A549 (cell line): ENCODE data around the gene WNT8B. TPM values are rescaled to one million over a fixed set of nuclear protein-coding genes. Genes with fewer than 3 reads are reported as not detected.

Experiments used
- ATAC-seq, 2 experiments: fragments of 200-7000 bp in 1 of 2; fragments of >200 bp in 1 of 2; cut with Nextera tagmentation in 1 of 2; cut with Tn5 transposase in 1 of 2; 3 replicates each; pipeline versions ENCODE4 v1.8.0 to v1.9.1; 2018 to 2020; ENCODE audit warnings: mild to moderate bottlenecking in 1 of 2, moderate library complexity in 1 of 2
- CTCF ChIA-PET: fragments of 300-600 bp; sonication (Branson Sonifier 250); formaldehyde crosslinking; extraction: SDS; loops from one replicate; lab custom pipeline; 2021; ENCODE audit warnings: antibody characterized with exemption, inconsistent platforms; lab: Yijun Ruan, JAX
- POLR2A ChIA-PET: fragments of 350-600 bp; formaldehyde crosslinking; extraction: SDS; loops from one replicate; lab custom pipeline; 2021; ENCODE audit warnings: antibody characterized with exemption, inconsistent platforms; lab: Yijun Ruan, JAX
- DNase-seq, 2 experiments: peaks; one replicate each; pipeline versions ENCODE4 v3.0.0 to v3.0.0-alpha.2; 2011 to 2016; ENCODE audit warnings: low read depth in 1 of 2, low spot score in 1 of 2
- FAIRE-seq: peaks from 2 replicates; lab custom pipeline; 2011; peaks lifted over from hg19 to GRCh38; lab: Jason Lieb, UNC
- H3K27ac ChIP-seq, 2 experiments: fragments of >200 bp; sonication (Bioruptor Twin); formaldehyde crosslinking; 3 replicates each; pipeline ENCODE4 v1.5.1; 2016 to 2017
- H3K4me1 ChIP-seq: fragments of >200 bp; sonication (Bioruptor Twin); formaldehyde crosslinking; 3 replicates; pipeline ENCODE4 v1.6.1; 2016
- H3K4me2 ChIP-seq: fragments of >200 bp; sonication (Bioruptor Twin); formaldehyde crosslinking; 3 replicates; pipeline ENCODE4 v1.6.1; 2016
- H3K4me3 ChIP-seq: fragments of >200 bp; sonication (Bioruptor Twin); formaldehyde crosslinking; 3 replicates; pipeline ENCODE4 v1.5.1; 2016
- H3K9me3 ChIP-seq: fragments of >200 bp; sonication (Bioruptor Twin); formaldehyde crosslinking; 3 replicates; pipeline ENCODE4 v1.6.1; 2016
- ATOH8 ChIP-seq: fragments of 250-450 bp; sonication (Bioruptor Pico); IDR thresholded peaks from 2 replicates; pipeline ENCODE4 v1.5.0; 2020; ENCODE audit warnings: low read depth, mild to moderate bottlenecking, moderate library complexity
- BHLHE40 ChIP-seq: IDR thresholded peaks from 2 replicates; pipeline ENCODE4 v1.6.1; 2012; ENCODE audit warnings: low read depth, low read length, inconsistent platforms
- CBX2 ChIP-seq: fragments of 200-600 bp; sonication (generic); IDR thresholded peaks from 2 replicates; pipeline ENCODE4 v1.6.1; 2016; ENCODE audit warnings: low read depth, mild to moderate bottlenecking, borderline replicate concordance
- E2F6 ChIP-seq: IDR thresholded peaks from 2 replicates; pipeline ENCODE4 v1.6.1; 2012; ENCODE audit warnings: low read depth, borderline replicate concordance
- EHMT2 ChIP-seq: fragments of 200-600 bp; sonication (generic); IDR thresholded peaks from 2 replicates; pipeline ENCODE4 v1.6.1; 2016; ENCODE audit warnings: antibody characterized with exemption, low read depth, mild to moderate bottlenecking, moderate library complexity
- EP300 ChIP-seq, 2 experiments: fragments of >200 bp; sonication (Bioruptor Twin); formaldehyde crosslinking; IDR thresholded peaks; 2 replicates in 1 of 2; 3 replicates in 1 of 2; pipeline ENCODE4 v1.6.1; 2016 to 2017
- FOSB ChIP-seq: fragments of 250-450 bp; sonication (Bioruptor Pico); IDR thresholded peaks from 2 replicates; pipeline ENCODE4 v1.5.0; 2020; ENCODE audit warnings: mild to moderate bottlenecking, moderate library complexity
- HDAC2 ChIP-seq: fragments of 200-600 bp; sonication (generic); IDR thresholded peaks from 2 replicates; pipeline ENCODE4 v1.6.1; 2016
- HOXB5 ChIP-seq: fragments of 250-450 bp; sonication (Bioruptor Pico); IDR thresholded peaks from 2 replicates; pipeline ENCODE4 v1.5.0; 2020; ENCODE audit warnings: mild to moderate bottlenecking, moderate library complexity
- KDM5A ChIP-seq: fragments of 200-600 bp; sonication (generic); IDR thresholded peaks from 2 replicates; pipeline ENCODE4 v1.6.1; 2016; ENCODE audit warnings: antibody characterized with exemption, mild to moderate bottlenecking
- NPAS2 ChIP-seq: fragments of 250-450 bp; sonication (Bioruptor Pico); IDR thresholded peaks from 2 replicates; pipeline ENCODE4 v1.8.0; 2022; ENCODE audit warnings: mild to moderate bottlenecking, moderate library complexity, borderline replicate concordance
- RAD21 ChIP-seq, 2 experiments: fragments of >200 bp in 1 of 2; sonication (Bioruptor Twin) in 1 of 2; formaldehyde crosslinking in 1 of 2; IDR thresholded peaks in 1 of 2; conservative IDR thresholded peaks in 1 of 2; 2 replicates in 1 of 2; 3 replicates in 1 of 2; pipeline ENCODE4 v1.6.1; 2012 to 2018; ENCODE audit warnings: inconsistent platforms in 1 of 2
- RARB ChIP-seq: fragments of 250-450 bp; sonication (Bioruptor Pico); IDR thresholded peaks from 2 replicates; pipeline ENCODE4 v1.8.0; 2021; ENCODE audit warnings: mild to moderate bottlenecking, moderate library complexity
- REST ChIP-seq: fragments of 200-600 bp; sonication (generic); IDR thresholded peaks from 2 replicates; pipeline ENCODE4 v1.6.1; 2016; ENCODE audit warnings: antibody characterized with exemption, mild to moderate bottlenecking, moderate library complexity
- RFX5 ChIP-seq: fragments of 450-650 bp; IDR thresholded peaks from 2 replicates; pipeline ENCODE4 v1.7.1; 2014; ENCODE audit warnings: antibody characterized with exemption, mild to moderate bottlenecking, moderate library complexity
- RNF2 ChIP-seq: fragments of 200-600 bp; sonication (generic); IDR thresholded peaks from 2 replicates; pipeline ENCODE4 v1.6.1; 2016; ENCODE audit warnings: low read depth, mild to moderate bottlenecking, antibody characterized with exemption, moderate library complexity, borderline replicate concordance
- SMC3 ChIP-seq: fragments of >200 bp; sonication (Bioruptor Twin); formaldehyde crosslinking; IDR thresholded peaks from 3 replicates; pipeline ENCODE4 v1.6.1; 2018; ENCODE audit warnings: inconsistent platforms
- TP53 ChIP-seq: fragments of 250-450 bp; sonication (Bioruptor Pico); IDR thresholded peaks from 2 replicates; pipeline ENCODE4 v1.5.0; 2021; ENCODE audit warnings: mild to moderate bottlenecking, moderate library complexity
- USF2 ChIP-seq: fragments of 450-650 bp; IDR thresholded peaks from 2 replicates; pipeline ENCODE4 v1.6.1; 2014; ENCODE audit warnings: antibody characterized with exemption
- ZC3H11A ChIP-seq: fragments of 450-650 bp; IDR thresholded peaks from 2 replicates; pipeline ENCODE4 v1.6.1; 2014; ENCODE audit warnings: antibody characterized with exemption, mild to moderate bottlenecking
- ZFP36 ChIP-seq: fragments of 450-650 bp; IDR thresholded peaks from 2 replicates; pipeline ENCODE4 v1.6.1; 2014; ENCODE audit warnings: borderline replicate concordance; ENCODE audit not compliant: partially characterized antibody
- WGBS: methylation state at CpG from one replicate; pipeline ENCODE4 v1.1.6; 2017; ENCODE audit errors: missing lambda C conversion rate; 5-methylcytosine and 5-hydroxymethylcytosine counted together
- polyA plus RNA-seq, 4 experiments: library from polyadenylated mRNA; depleted of rRNA in 3 of 4; stranded (reverse); fragments of >200 nt; fragmentation: RNase III in 1 of 4; extraction: RNeasy Plus Mini Kit Qiagen cat#74134 plus additional on column Dnase treatment in 1 of 4; gene quantifications; 2 replicates in 3 of 4; 3 replicates in 1 of 4; pipeline ENCODE4 v1.2.3, GENCODE V29; 2011 to 2017
- TF ChIP-seq, protein P1 (sequence below): IDR thresholded peaks from 2 replicates; pipeline ENCODE4 v1.6.1; 2012

The WNT8B gene
- polyA plus RNA-seq, 2 of the 4 experiments (the other 2 are of a cell fraction) = 0.04 to 0.05 TPM

- H3K4me3 ChIP-seq = no peak overlapping the region
- no peak for DNase-seq
- H3K9me3 ChIP-seq = no peaks in the 10 kb centered on the region
- no peak for ATAC-seq
- no peak overlapping the region for H3K27ac ChIP-seq
- H3K4me2 ChIP-seq = no peak overlapping the region
- H3K4me1 ChIP-seq = 0 out of 3 replicates have a peak, but pooled peaks cover 3% of the 10 kb centered on the region
- 9% methylated on average over 2 of the region's 2 CpGs for WGBS
- ChIA-PET POLR2A (no interaction called here), CTCF (interaction anchor here (1.3 to 25.5 kb wide), 6 partner anchors 9 to 142 kb away, joined by 3 to 381 read pairs (median 38); partner anchors contain the start of gene SEC31B)
- no peak for FAIRE-seq
- TF ChIP-seq BHLHE40 = no peak
- no peak for TF ChIP-seq RAD21 (conservative IDR thresholded peaks at IDR 0.05 in 1 of 2, IDR thresholded peaks at IDR 0.05 in 1 of 2)
- TF ChIP-seq REST = no peak
- TF ChIP-seq HOXB5 = no peak
- TF ChIP-seq USF2 = no peak
- TF ChIP-seq RARB = no peak
- no peak for TF ChIP-seq KDM5A
- no peak for TF ChIP-seq ZC3H11A
- no peak for TF ChIP-seq SMC3
- TF ChIP-seq TP53 = no peak
- TF ChIP-seq, protein P1, sequence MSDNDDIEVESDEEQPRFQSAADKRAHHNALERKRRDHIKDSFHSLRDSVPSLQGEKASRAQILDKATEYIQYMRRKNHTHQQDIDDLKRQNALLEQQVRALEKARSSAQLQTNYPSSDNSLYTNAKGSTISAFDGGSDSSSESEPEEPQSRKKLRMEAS = no peak
- no peak for TF ChIP-seq NPAS2 (CRISPR knock-in tag)
- no peak for TF ChIP-seq ZFP36
- TF ChIP-seq RFX5 = no peak
- no peak for TF ChIP-seq ATOH8 (CRISPR knock-in tag)
Observed at GRCh38 chr10:100480002-100480401, 17.2 kb downstream of the WNT8B start.

- FAIRE-seq (peak; percentile 83), DNase-seq (peak; percentile 89 to 92), ATAC-seq (peak; percentile 94 to 97)
- peak overlapping the region; percentile 44 for H3K4me3 ChIP-seq
- no peaks in the 10 kb centered on the region for H3K9me3 ChIP-seq
- H3K4me2 ChIP-seq = peak overlapping the region; percentile 99
- 0 out of 3 replicates have a peak, but pooled peaks cover 3% of the 10 kb centered on the region for H3K4me1 ChIP-seq
- ChIA-PET CTCF (interaction anchor here (0.7 to 25.5 kb wide), 27 partner anchors 9 to 623 kb away, joined by 3 to 381 read pairs (median 6); partner anchors contain the start of genes SEC31B and WNT8B), POLR2A (interaction anchor here (1.2 kb wide), 1 partner anchor 54 kb away, joined by 3 read pairs; the partner anchor contains the start of gene HIF1AN)
- 1% methylated on average over 16 of the region's 19 CpGs for WGBS
- H3K27ac ChIP-seq = no peak overlapping the region
- TF ChIP-seq EP300 (IDR thresholded peaks at IDR 0.05) (no peak), BHLHE40 (peak; percentile 94), EHMT2 (peak; percentile 60; the same call in 1 of the 2 replicates), RNF2 (no peak), RFX5 (peak; percentile 99), CBX2 (no peak), USF2 (peak; percentile 45; the same call in 1 of the 2 replicates), E2F6 (peak; percentile 90), KDM5A (no peak), TP53 (no peak), FOSB (no peak), HDAC2 (no peak)
- TF ChIP-seq, protein P1 = peak; percentile 96
Observed at GRCh38 chr10:100481462-100482081, 18.8 kb downstream of the WNT8B start.
